Endothelial cell of coronary artery (primary cell): ENCODE results near the gene SPDYE2B. TPM values are rescaled to one million over a fixed set of nuclear protein-coding genes. Genes with fewer than 3 reads are reported as not detected.

Experiments
- total RNA-seq: library from RNA; depleted of rRNA; stranded (reverse); fragments of >200 nt; gene quantifications from 2 replicates; pipeline ENCODE4 v1.2.3, GENCODE V29; 2014

Gene SPDYE2B, protein sequence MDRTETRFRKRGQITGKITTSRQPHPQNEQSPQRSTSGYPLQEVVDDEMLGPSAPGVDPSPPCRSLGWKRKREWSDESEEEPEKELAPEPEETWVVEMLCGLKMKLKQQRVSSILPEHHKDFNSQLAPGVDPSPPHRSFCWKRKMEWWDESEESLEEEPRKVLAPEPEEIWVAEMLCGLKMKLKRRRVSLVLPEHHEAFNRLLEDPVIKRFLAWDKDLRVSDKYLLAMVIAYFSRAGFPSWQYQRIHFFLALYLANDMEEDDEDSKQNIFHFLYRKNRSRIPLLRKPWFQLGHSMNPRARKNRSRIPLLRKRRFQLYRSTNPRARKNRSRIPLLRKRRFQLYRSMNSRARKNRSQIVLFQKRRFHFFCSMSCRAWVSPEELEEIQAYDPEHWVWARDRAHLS
- not detected in 2 replicates for total RNA-seq

DNA sequence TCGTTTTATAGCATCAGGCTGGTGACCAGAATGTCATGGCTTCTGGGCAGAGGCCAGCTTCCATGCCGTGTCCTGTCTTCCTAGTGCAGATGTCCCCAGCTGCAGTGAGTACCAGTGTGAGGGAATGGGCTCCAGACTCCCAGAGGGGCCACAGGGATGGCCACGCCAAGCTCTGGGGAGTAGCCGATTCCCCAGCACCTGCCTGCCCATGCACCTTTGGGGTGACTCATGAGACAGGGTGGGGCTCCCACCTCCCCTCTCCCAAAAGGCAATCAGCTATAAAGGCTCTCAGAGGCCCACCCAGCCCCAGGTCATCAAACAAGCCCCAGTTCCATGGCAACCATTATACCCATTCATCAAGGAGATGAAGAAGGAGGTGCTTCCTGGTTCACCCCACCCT, at the start of gene SPDYE2B:
Gene SPDYE2B, plus strand, starts transcription at position 396 of the 400 bp plus-strand sequence. CDS start 2,030 bp downstream, outside the sequence.

DNA sequence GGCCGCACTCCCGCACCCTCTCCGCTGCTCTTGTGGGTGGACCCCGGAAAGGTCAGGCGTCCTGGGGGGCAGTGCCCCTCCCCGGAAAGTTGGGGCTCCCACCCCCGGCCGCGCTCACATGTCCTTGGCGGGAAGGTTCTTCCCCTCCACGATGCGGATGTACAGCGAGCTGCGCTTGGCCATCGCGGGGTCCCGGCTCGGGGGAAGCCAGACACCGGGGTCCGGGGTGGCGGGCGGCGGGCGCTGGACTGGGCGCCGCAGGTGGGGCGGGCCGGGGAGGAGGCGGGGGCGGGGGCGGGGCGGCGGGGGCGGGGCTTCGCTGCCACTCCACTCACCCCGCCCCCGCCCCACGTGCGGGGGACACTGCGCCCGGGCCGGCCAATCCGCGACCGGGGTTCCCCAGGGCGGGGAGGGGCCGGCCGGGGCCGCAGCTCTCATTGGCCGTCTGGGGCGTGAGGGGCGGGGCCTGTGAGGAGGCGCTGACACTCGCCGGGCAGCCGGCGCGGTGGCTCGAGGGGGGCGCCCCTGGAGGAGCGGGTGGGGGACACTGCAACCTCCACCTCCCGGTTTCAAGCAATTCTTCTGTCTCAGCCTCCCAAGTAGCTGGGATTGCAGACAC, 33.5 kb upstream of the SPDYE2B start, which contains the start of gene RASA4:
Gene RASA4, minus strand, starts transcription at position 250 of the 619 bp plus-strand sequence. Its CDS starts 67 bp downstream, at position 183.

DNA sequence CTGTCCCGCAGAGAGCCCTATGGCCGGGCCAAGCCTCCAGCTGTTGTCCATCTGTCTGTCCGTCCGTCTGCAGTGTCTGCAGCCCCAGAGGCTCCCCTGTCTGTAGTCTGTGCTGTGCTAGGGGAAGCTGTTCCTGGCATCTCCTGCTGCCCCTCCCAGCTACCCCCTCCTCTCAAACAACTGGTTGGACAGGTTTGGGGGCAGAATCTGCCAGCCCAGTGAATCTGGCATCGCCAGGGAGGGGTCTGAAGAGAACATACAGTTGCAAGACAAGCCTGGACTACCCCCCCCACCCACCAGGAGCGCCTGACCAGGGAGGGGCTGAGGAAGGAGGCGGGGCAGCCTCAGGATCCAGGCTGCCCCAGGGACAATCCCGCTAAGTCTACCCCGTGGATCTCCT, 7.4 kb upstream of the SPDYE2B start, which contains the start of gene UPK3BL1:
Gene UPK3BL1, minus strand, starts transcription at position 101 of the 400 bp plus-strand sequence. Its CDS starts 50 bp downstream, at position 51.

DNA sequence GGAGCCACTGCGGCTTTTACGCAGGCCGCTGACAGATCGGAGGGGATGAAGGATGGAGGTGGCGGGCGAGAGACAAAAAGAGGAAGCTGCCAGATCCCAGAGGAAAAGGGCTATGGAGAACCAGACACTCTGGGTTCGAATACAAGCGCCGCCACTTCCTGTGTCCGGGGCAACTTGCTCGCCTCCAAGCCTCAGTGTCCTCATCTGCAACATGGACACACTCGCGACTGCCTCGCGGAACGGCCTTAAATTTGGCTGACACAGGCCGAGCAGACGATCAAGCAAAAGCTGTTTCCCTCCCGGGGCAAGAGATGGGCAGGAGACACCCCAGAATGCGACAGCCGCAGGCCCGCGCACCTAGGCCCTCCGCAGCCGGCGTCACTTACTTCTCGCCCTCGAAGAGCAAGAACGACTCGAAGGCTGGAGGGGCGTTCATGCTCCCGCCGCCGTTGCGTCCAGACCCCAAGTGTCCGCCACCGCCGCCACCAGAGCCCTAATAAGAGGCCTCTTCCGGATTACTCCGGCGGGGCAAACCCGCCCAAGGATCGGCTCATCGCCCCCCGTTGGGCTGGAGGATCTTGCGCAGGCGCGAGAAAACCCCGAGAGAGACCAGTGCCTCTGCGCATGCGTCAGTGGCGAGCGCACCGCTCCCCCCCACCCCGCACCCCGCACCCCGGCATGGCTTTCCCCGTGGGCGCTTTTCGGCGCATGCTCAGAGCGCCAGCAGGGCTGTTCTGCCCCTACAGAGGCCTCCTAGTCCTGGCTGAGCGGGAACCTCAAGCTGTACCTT, 21.2 kb downstream of the SPDYE2B start, which contains the start of gene POLR2J2:
Gene POLR2J2, minus strand, starts transcription at position 498 of the 790 bp plus-strand sequence. Its CDS starts 62 bp downstream, at position 436.

Other genes starting within 250 kb of the SPDYE2B start
- gene ORAI2, start 216.7 kb upstream of the SPDYE2B start, total RNA-seq: 64.3 and 74.0 TPM in 2 replicates
- gene ALKBH4, start 185.5 kb upstream of the SPDYE2B start, total RNA-seq: 8.6 and 12.1 TPM in 2 replicates
- gene LRWD1, start 185.3 kb upstream of the SPDYE2B start, total RNA-seq: 23.4 and 26.4 TPM in 2 replicates
- 29.0 and 31.5 TPM in 2 replicates for gene POLR2J, start 171.4 kb upstream of the SPDYE2B start, total RNA-seq
- 1.5 and 2.1 TPM in 2 replicates for gene RASA4B, start 132.5 kb upstream of the SPDYE2B start, total RNA-seq
- 3.2 and 3.6 TPM in 2 replicates for gene UPK3BL2, start 106.6 kb upstream of the SPDYE2B start, total RNA-seq
- gene SPDYE2, start 99.1 kb upstream of the SPDYE2B start, total RNA-seq: not detected in 2 replicates
- gene POLR2J3, start 77.7 kb upstream of the SPDYE2B start, total RNA-seq: 26.5 and 28.0 TPM in 2 replicates
- gene RASA4, start 33.6 kb upstream of the SPDYE2B start, total RNA-seq: 3.7 and 7.8 TPM in 2 replicates
- gene UPK3BL1, start 7.5 kb upstream of the SPDYE2B start, total RNA-seq: 2.4 and 14.8 TPM in 2 replicates
- 2.6 and 3.0 TPM in 2 replicates for gene POLR2J2, start 21.3 kb downstream of the SPDYE2B start, total RNA-seq
- 7.8 and 9.4 TPM in 2 replicates for gene FAM185A, start 98.7 kb downstream of the SPDYE2B start, total RNA-seq